Ovary (tissue), 3 donors: Measurements from ENCODE around the gene TMEM45B.

Experiments
- EP300 ChIP-seq: sonication (generic); formaldehyde crosslinking; IDR thresholded peaks from one replicate; pipeline ENCODE4 v1.6.1; 2017; ENCODE audit warnings: antibody characterized with exemption
- POLR2A ChIP-seq: fragments of 450-650 bp; IDR thresholded peaks from one replicate; pipeline ENCODE4 v1.6.1; 2017; ENCODE audit warnings: antibody characterized with exemption, mild to moderate bottlenecking, moderate library complexity
- TF ChIP-seq, protein P1 (sequence below), 3 donors: fragments of 450-650 bp in 2 of 3; fragments of 200-600 bp in 1 of 3; IDR thresholded peaks; one replicate each; pipeline versions ENCODE4 v1.5.1 to v1.8.0; 2016 to 2022; ENCODE audit warnings: antibody characterized with exemption in 3 of 3, mild to moderate bottlenecking in 1 of 3
- donor health status: DM: no; HTN: no; CAD: no.

DNA sequence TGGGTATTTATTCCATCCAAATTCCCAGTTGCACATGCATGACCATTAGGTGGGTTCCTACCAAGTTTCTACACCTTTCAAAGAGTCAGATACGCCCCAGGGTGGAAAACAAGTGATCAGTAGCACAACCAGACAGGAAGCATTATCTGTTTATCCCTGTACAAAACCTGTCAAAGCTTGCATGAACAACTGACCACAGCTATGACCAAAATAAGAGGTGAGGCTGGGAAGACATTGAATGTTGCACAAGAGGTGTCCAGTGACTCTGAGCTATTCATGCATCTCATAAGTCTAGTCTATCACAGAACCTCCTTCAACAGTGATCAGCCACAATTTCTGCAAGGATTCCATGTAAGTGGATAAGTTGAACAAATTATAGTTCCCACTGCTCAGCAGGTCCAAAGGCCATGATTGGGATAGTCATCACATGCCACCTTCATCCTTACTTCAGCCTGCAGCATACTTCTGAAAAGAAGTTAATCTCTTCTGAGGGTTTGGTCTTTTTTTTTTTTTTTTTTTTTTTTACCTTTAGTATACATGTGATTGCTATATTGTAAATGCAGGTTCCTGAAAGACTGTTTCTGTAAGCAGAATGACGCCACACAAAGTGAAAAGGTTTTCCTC is 28.0 kb upstream of the TMEM45B start:
- TF ChIP-seq, protein P1, sequence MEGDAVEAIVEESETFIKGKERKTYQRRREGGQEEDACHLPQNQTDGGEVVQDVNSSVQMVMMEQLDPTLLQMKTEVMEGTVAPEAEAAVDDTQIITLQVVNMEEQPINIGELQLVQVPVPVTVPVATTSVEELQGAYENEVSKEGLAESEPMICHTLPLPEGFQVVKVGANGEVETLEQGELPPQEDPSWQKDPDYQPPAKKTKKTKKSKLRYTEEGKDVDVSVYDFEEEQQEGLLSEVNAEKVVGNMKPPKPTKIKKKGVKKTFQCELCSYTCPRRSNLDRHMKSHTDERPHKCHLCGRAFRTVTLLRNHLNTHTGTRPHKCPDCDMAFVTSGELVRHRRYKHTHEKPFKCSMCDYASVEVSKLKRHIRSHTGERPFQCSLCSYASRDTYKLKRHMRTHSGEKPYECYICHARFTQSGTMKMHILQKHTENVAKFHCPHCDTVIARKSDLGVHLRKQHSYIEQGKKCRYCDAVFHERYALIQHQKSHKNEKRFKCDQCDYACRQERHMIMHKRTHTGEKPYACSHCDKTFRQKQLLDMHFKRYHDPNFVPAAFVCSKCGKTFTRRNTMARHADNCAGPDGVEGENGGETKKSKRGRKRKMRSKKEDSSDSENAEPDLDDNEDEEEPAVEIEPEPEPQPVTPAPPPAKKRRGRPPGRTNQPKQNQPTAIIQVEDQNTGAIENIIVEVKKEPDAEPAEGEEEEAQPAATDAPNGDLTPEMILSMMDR (IDR thresholded peaks at IDR 0.05) = no peak
- no peak for TF ChIP-seq POLR2A
- no peak for TF ChIP-seq EP300
